Breast epithelium (tissue), 4 donors: ENCODE results near the gene GFRAL. TPM values are rescaled to one million over a fixed set of nuclear protein-coding genes. Genes with fewer than 3 reads are reported as not detected.
"Not testable (repeated sequence)": the region's sequence is repeated elsewhere in the genome, so short reads cannot be mapped to it uniquely, and the experiment has no call there.

Source experiments
- DNase-seq, 2 donors: peaks; one replicate each; pipeline ENCODE4 v3.0.0-alpha.2; 2019; ENCODE audit warnings: low spot score in 2 of 2
- H3K27ac ChIP-seq, 2 donors: fragments of 200-600 bp; sonication (generic) in 1 of 2; one replicate each; pipeline ENCODE4 v1.5.1; 2016 to 2019; ENCODE audit warnings: mild to moderate bottlenecking in 1 of 2
- H3K27me3 ChIP-seq, 2 donors: fragments of 200-600 bp; sonication (generic) in 1 of 2; one replicate each; pipeline versions ENCODE4 v1.5.1 to v1.6.0; 2017 to 2019; ENCODE audit warnings: control low read depth in 1 of 2, mild to moderate bottlenecking in 1 of 2
- H3K36me3 ChIP-seq: fragments of 200-600 bp; one replicate; pipeline ENCODE4 v1.5.1; 2019
- H3K4me1 ChIP-seq, 2 donors: fragments of 200-600 bp; sonication (generic); one replicate each; pipeline ENCODE4 v1.5.1; 2016 to 2019; ENCODE audit warnings: control low read depth in 1 of 2
- H3K4me3 ChIP-seq, 3 donors: fragments of 200-600 bp; sonication (generic); 1 replicate in 2 of 3; 2 replicates in 1 of 3; pipeline ENCODE4 v1.5.1; 2016 to 2019; ENCODE audit warnings: mild to moderate bottlenecking in 3 of 3, moderate library complexity in 2 of 3
- H3K9me3 ChIP-seq, 2 donors: fragments of 200-600 bp; sonication (generic) in 1 of 2; one replicate each; pipeline ENCODE4 v1.5.1; 2016 to 2019; ENCODE audit warnings: control low read depth in 1 of 2
- CTCF ChIP-seq, 3 donors: fragments of 450-650 bp; IDR thresholded peaks; one replicate each; pipeline ENCODE4 v1.5.1; 2016 to 2017; ENCODE audit warnings: antibody characterized with exemption in 3 of 3, mild to moderate bottlenecking in 3 of 3, moderate library complexity in 3 of 3
- POLR2A ChIP-seq: fragments of 450-650 bp; IDR thresholded peaks from one replicate; pipeline ENCODE4 v1.6.1; 2016; ENCODE audit warnings: antibody characterized with exemption, mild to moderate bottlenecking, moderate library complexity
- POLR2AphosphoS5 ChIP-seq, 3 donors: sonication (generic); formaldehyde crosslinking; IDR thresholded peaks; one replicate each; pipeline ENCODE4 v1.6.1; 2017; ENCODE audit warnings: antibody characterized with exemption in 3 of 3
- intact Hi-C: fragments of 100-400 bp; cut with DNase I; formaldehyde crosslinking; loops from one replicate; pipeline ENCODE4 v1.15.1; 2023; ENCODE audit warnings: low total_unique reads
- total RNA-seq, 3 donors: library from RNA; depleted of rRNA; stranded (reverse); fragments of >200 nt; gene quantifications; one replicate each; pipeline ENCODE4 v1.1.0, GENCODE V29; 2016

Gene GFRAL
- total RNA-seq, 3 donors from 2014 or later: not detected

GRCh38 chr6:55290736-55291135 is 36.5 kb upstream of the GFRAL start:
- intact Hi-C loops: no loop called here
- no peaks in the 10 kb centered on the region for H3K27me3 ChIP-seq
- H3K36me3 ChIP-seq: no peaks in the 10 kb centered on the region
- no peak overlapping the region for H3K27ac ChIP-seq
- DNase-seq: no peak
- H3K9me3 ChIP-seq: no peaks in the 10 kb centered on the region
- no peak for TF ChIP-seq CTCF (IDR thresholded peaks at IDR 0.05)
- no peaks in the 10 kb centered on the region for H3K4me1 ChIP-seq
- H3K4me3 ChIP-seq: no peak overlapping the region

- TF ChIP-seq POLR2A (no peak), POLR2AphosphoS5 (IDR thresholded peaks at IDR 0.05) (no peak), CTCF (IDR thresholded peaks at IDR 0.05) (no peak)
- DNase-seq: no peak
- Histone ChIP-seq H3K36me3 (no peaks in the 10 kb centered on the region), H3K4me3 (no peak overlapping the region), H3K27me3 (no peaks in the 10 kb centered on the region), H3K27ac (no peak overlapping the region), H3K4me1 (no peaks in the 10 kb centered on the region), H3K9me3 (peaks cover 3 to 4% of the 10 kb centered on the region in 2 donors)
- intact Hi-C loops: no loop called here
These were observed 34.2 kb upstream of the GFRAL start for GRCh38 chr6:55293116-55293515.

- H3K4me1 ChIP-seq, H3K27me3 ChIP-seq, H3K27ac ChIP-seq, H3K9me3 ChIP-seq, H3K4me3 ChIP-seq, DNase-seq, intact Hi-C loops, H3K36me3 ChIP-seq: not testable (repeated sequence)
These were observed 30.1 kb upstream of the GFRAL start for GRCh38 chr6:55297214-55297613.

GRCh38 chr6:55299286-55299985 is 27.8 kb upstream of the GFRAL start:
- TF ChIP-seq POLR2AphosphoS5 (IDR thresholded peaks at IDR 0.05): no peak
- no peak for TF ChIP-seq POLR2A
- no peak for TF ChIP-seq CTCF (IDR thresholded peaks at IDR 0.05)
- intact Hi-C loops: no loop called here

GRCh38 chr6:55304747-55305146 is 22.5 kb upstream of the GFRAL start:
- DNase-seq: no peak
- Histone ChIP-seq H3K36me3 (no peaks in the 10 kb centered on the region), H3K4me1 (no peaks in the 10 kb centered on the region), H3K27ac (no peak overlapping the region), H3K27me3 (no peaks in the 10 kb centered on the region), H3K9me3 (no peaks in the 10 kb centered on the region), H3K4me3 (no peak overlapping the region)
- intact Hi-C loops: no loop called here
- no peak for TF ChIP-seq POLR2AphosphoS5 (IDR thresholded peaks at IDR 0.05)
- TF ChIP-seq CTCF (IDR thresholded peaks at IDR 0.05): no peak
- TF ChIP-seq POLR2A: no peak

More at GRCh38 chr6:55299286-55299985, 27.8 kb upstream of the GFRAL start:
- Histone ChIP-seq H3K9me3 (peaks cover 3 to 4% of the 10 kb centered on the region in 2 donors), H3K4me3 (no peak overlapping the region), H3K27me3 (no peaks in the 10 kb centered on the region), H3K36me3 (no peaks in the 10 kb centered on the region), H3K4me1 (no peaks in the 10 kb centered on the region), H3K27ac (no peak overlapping the region)
- DNase-seq: no peak
